H4 (cell line): ENCODE data around the gene PTF1A. TPM values are rescaled to one million over a fixed set of nuclear protein-coding genes. Genes with fewer than 3 reads are reported as not detected.

Experiments used
- DNase-seq: peaks from one replicate; pipeline ENCODE4 v3.0.0-alpha.2; 2015; ENCODE audit warnings: low spot score
- total RNA-seq: library from RNA; depleted of rRNA; stranded (reverse); fragments of >200 nt; shearing (Covaris generic); gene quantifications from 2 replicates; pipeline ENCODE4 v1.2.3, GENCODE V29; 2014

Gene PTF1A
- total RNA-seq, 1 experiment from 2014 or later, result not detected

- DNase-seq, result no peak
Observed at GRCh38 chr10:23186697-23187096, 5.4 kb upstream of the PTF1A start.

DNA sequence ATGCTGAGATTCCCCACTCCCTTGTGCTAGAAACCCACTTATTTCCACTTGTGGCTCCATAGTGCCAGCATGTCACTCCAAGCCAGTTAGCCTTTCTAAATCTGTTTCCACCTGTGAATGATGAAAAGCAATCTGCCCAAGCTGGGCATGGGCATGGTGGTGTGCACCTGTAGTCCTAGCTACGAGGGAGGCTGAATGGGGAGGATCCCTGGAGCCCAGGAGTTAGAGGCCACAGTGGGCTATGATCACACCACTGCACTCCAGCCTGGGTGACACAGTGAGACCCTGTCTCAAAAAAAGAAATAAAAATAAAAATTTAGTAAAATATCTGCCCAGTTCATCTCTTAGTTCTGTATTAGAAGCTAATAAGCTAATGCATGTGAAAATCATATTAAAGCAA is 5.0 kb upstream of the PTF1A start:
- DNase-seq, result no peak

DNA sequence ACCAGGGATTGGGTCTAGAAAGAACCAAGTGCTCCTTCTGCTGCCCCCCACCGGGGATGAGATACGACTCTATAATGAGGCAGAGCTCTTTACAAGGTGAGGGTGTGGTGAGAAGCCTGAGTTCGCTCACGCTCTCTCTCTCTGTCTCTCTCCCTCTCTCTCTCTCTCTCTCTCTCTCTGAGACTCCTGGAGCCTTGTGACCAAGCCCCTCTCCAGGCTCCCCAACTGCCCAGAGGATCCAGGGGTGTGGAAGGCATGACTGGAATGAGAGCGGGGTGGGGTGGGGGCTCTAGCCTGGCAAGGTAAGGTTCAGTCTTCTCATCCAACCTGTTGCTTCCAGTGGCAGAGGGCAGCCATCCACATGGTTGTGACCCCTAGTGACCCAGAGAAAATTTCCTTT is 3.1 kb upstream of the PTF1A start:
- no peak for DNase-seq

DNA sequence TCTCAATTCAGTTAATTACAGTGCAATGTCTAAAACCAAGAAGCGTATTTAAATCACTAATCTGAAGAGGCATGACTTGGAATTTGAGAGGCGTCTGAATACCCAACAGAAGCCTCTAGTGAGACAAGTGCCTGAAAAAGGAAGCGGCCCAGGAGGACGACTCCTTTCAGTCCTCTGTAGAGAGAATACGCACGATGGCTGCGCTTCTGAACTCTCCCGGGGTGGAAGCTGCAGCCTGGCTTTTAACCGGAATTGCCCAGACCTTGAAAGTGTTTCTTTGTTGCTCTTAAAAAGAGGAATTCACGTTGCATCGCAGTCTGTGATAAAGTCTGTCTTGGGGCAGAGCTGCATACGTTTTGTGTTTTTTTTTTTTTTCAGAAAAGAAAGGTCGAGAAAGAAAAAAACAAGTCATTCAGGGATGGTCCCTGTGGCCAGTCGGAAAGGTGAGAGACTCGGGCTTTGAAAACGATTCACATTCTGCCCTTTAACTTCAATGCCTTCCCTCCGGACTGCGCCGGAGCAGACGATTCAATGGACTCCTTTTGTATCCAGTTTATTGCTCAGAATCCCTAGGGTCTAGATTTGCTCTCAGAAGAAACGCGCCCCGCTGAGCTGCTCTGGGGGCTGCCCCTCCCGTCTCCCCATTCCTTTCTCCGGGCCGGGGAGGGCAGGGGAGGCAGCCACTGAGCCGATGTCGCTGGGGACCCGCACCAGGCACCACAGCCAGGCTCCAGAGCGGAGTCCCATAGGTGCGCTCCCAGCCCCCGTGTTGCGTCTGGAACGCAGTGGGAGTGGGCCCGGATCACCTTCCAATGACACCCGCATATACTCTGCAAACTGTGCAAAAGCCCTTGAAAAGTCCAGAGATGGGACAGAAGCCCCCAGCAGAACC is 994 bp upstream of the PTF1A start:
- no peak for DNase-seq

GRCh38 chr10:23192712-23193434 is 761 bp downstream of the PTF1A start:
- no peak for DNase-seq

GRCh38 chr10:23193435-23194074 is 1.4 kb downstream of the PTF1A start:
- no peak for DNase-seq

- DNase-seq, result no peak
Observed at GRCh38 chr10:23194471-23194965, 2.4 kb downstream of the PTF1A start.

DNA sequence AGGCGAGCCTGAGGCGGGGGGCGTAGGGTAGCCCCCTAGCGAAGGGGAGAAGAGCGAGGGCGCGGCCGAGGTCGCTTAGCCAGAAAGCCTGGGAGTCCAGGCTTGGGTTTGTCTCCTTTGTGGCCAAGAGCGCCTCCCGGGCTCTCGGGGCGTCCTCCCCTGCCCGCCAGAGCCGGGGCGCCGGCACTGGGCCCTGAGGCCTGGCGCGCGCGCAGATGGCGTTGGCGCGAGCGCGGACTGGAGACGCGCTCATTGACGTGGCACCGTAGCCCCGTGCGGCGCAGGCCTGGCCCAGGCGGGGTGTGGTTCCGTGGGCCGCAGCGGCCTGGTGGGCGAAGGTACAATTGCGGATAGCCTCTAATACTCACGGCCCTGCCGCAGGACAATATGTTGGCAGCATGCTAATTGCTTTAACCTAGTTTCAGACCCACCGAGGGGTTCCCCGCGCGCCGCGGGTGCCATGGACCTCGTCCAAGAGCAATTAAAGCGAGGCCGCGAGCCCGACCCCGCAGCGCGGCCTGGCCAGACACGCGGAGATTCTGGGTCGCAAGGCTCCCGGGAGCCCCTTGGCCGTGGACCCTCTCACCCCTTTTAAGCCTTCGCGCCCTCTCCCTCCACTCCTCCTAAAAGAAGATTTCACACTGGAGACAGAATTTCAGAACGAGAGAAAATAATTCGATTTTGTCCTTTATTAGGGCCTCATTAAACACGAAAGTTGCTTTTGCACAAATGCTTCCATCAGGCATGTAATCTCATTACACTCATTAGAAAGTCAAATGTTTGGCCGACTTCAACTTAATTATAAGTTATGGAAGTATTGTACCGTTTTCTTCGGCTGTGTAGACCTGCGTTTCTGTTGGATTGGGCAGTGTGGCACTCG is 3.1 kb downstream of the PTF1A start:
- DNase-seq, result no peak

GRCh38 chr10:23195846-23196600 is 3.9 kb downstream of the PTF1A start:
- DNase-seq, result no peak

- no peak for DNase-seq
Observed at GRCh38 chr10:23196915-23197314, 4.8 kb downstream of the PTF1A start.

DNA sequence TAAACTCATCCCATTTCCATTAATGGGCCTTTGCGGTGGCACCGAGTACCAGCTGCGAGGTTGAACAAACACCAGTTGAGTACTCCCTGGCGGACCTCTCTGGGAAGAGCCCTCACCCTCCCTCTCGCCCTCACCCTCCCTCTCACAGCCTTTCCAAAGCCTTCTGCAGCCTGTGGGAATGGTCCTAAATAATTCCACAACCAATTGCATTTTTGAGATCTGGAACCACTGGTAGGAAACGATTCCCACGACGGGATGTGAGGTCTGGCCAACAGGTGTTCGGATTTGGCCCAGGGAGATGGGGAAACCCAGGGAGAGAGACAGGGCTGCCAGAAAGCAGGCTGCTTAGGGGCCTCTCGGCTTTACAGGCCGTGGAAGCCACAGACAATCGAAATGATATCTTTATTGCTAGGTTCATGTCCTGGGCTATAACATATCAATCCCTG is 5.3 kb downstream of the PTF1A start:
- no peak for DNase-seq

- no peak for DNase-seq
Observed at GRCh38 chr10:23198610-23198939, 6.5 kb downstream of the PTF1A start.

GRCh38 chr10:23198940-23199767 is 7.0 kb downstream of the PTF1A start:
- DNase-seq, result no peak

- DNase-seq, result no peak
Observed at GRCh38 chr10:23199768-23200511, 7.8 kb downstream of the PTF1A start.

GRCh38 chr10:23200586-23200985 is 8.5 kb downstream of the PTF1A start:
- DNase-seq, result no peak

DNA sequence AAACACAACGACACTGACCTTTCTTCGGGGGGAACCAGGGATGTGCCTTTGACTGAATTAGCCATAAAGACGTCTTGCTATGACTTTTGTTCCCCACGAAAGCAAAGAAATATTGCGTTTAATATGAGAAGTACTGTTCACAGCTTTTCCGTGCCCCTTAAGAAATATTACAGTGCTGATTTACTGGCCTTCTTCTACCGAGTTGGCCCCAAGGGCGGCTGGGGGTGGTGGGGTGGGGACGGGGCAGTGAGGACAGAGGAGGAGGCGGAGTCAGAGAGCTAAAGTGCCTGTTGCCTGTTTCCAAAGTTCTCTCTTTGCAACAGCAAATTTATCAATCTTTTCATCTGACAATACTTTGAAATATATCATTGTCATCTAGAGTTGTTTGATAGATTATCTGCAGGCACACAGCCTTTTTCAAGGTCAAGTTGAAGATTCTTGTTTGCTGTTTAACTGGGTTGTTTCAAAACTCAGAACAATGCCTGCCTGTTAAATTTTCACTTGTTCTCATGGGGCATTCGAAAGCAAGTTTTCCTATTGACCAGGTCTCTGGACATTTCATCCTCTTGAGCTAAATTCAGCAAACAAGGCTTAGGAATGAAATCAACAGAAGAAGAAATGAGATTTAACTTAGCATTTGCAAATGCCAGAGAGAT is 9.0 kb downstream of the PTF1A start:
- DNase-seq, result no peak

DNA sequence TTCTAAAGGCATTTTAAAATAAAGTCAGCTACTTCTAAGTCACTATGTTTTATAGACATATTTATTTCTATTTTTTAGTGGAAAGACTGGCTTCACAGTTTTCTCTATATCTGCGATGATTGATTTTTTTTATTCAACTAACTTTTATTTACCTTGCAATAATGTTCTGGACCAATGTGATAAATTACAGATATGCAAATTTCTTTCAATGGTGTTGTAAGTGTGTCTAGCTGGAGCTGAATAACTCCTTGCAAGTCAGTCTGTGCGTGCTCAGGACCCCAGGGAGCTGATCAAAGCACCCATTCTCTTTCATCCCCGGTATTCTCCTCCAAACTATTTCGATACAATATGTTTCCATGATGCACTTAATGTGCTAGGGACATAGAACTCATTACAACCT is 9.7 kb downstream of the PTF1A start:
- DNase-seq, result no peak

DNA sequence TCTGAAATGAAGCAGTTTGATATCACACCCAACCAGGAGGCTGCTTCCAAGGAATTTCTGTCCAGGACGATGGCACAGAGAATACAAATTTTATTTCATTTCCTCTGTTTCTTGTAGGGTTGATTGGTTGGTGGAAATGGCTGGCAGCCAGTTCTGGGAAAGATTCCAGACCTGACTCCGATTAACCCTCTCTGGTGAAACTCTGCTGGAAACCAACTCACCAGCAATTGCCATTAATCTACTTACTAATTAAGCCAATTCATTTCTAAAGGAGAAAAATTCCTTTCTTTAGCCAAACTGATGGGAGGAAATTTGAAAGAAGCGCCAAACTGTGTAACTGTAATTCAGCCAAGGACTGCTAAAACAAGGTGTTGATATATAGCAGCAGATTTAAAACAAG is 10.7 kb downstream of the PTF1A start:
- DNase-seq, result no peak
